ENCODE data around the gene GFPT2.

GFPT2 gene

DNA sequence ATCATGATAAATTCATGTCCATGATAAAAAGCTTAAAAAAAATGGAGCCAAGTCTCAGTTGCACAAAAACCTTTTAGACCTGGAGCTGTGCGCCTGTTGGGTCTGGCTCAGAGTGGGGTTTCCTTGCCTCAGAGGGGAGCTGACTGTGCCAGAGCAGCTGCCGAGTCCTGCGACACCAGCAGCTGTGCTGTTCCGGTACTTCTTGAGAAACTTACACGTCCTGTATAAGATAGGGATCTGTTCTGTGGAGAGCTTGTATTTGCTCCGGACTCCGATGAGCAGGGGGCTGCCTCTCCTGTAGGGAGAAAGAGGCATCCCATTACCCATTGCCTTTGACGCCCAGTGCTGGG is 28.6 kb downstream of the GFPT2 start:
- TF ChIP-seq, protein P1, sequence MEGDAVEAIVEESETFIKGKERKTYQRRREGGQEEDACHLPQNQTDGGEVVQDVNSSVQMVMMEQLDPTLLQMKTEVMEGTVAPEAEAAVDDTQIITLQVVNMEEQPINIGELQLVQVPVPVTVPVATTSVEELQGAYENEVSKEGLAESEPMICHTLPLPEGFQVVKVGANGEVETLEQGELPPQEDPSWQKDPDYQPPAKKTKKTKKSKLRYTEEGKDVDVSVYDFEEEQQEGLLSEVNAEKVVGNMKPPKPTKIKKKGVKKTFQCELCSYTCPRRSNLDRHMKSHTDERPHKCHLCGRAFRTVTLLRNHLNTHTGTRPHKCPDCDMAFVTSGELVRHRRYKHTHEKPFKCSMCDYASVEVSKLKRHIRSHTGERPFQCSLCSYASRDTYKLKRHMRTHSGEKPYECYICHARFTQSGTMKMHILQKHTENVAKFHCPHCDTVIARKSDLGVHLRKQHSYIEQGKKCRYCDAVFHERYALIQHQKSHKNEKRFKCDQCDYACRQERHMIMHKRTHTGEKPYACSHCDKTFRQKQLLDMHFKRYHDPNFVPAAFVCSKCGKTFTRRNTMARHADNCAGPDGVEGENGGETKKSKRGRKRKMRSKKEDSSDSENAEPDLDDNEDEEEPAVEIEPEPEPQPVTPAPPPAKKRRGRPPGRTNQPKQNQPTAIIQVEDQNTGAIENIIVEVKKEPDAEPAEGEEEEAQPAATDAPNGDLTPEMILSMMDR (IDR thresholded peaks at IDR 0.05; ENCODE audit: insufficient read depth, low read depth, low read length, missing control alignments) = no peak
- H3K4me3 ChIP-seq (ENCODE audit: low read length) = no peak overlapping the region
- no peak for DNase-seq (ENCODE audit: low read depth)

DNA sequence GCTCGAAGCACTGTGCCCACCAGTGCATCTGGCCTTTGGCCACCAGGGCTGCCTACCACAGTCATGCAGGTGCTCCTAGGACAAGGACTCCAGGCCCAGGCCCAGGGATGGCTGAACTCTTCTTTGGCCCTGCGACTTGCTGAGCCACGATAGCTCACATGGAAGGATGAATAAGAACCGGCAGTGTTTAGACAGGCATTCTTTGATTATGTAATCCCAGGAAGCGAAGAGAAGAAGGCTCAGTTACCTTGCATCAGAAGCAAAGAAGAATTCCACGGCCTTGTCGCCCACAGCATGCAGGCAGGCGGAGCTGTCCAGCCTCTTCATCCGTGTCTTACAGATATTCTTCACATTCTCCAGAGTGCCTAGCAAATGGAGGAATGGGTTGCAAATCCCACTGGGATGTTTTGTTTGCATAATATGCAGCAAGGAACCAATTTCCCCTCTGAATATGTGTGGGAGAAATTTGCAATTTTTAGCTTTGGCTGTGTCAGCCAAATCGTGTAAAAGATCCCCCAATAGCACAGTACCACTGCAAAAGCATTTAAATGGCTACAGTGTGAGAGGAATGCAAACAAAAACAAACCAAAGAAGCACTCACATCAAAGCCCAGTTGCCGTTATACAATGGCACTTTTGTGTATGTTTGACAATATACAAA is 29.1 kb downstream of the GFPT2 start:
- peak; percentile 67 for DNase-seq (ENCODE audit: low read depth)
- TF ChIP-seq, protein P1 (IDR thresholded peaks at IDR 0.05; ENCODE audit: insufficient read depth, low read depth, low read length, missing control alignments) = no peak
- no peak overlapping the region for H3K4me3 ChIP-seq (ENCODE audit: low read length)

DNA sequence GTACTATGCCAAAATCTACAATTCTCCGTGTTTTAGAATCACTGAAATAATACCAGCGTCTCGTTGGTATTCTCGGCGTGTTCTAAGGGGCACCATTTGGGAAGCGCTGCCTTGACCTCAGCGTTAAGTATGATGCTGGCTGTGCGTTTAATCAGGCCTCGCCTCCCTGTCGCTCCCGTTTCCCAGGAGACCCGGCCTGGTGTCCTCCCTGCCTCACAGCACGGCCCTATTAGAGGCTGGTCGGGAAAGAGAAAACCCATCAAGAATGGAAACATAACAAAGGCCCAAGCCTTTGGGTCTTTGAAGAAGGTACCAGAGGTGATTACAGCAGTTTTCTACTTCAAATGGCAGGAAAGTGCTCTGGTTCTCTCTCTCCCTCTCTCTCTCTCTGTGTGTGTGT is 30.0 kb downstream of the GFPT2 start:
- DNase-seq (ENCODE audit: low read depth) = no peak
- TF ChIP-seq, protein P1 (IDR thresholded peaks at IDR 0.05; ENCODE audit: insufficient read depth, low read depth, low read length, missing control alignments) = no peak
- no peak overlapping the region for H3K4me3 ChIP-seq (ENCODE audit: low read length)

DNA sequence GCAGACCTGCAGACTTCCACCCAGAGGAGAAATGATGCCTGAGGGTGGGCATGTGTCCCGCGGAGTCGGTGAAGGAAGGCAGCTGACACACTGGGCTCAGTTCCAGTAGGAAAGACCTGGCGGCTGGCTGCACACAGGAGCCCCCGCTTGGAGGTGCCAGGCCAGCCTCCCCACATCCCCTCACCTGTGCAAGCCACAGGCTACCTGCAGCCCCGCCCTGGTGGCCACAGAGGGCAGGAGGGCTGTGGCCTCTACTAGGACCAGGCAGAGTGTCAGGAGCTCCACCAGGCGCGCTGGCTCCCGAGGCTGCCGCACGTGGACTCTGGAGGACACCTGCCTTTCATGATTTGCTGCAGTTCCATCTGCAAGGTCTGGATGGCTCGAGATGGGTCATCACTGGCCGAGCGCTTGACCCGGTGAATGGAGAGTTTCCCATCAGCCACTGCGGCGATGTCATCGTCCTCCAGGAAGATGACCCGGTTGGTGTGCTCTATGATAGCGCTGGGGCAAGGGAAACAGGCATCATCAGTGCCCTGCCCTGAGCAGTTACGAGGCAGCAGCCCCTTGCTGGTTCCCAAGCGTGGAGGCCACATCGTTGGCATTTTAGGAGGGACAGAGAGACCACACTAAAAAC is 34.6 kb downstream of the GFPT2 start:
- TF ChIP-seq, protein P1 (IDR thresholded peaks at IDR 0.05; ENCODE audit: insufficient read depth, low read depth, low read length, missing control alignments) = no peak
- no peak overlapping the region for H3K4me3 ChIP-seq (ENCODE audit: low read length)
- no peak for DNase-seq (ENCODE audit: low read depth)

DNA sequence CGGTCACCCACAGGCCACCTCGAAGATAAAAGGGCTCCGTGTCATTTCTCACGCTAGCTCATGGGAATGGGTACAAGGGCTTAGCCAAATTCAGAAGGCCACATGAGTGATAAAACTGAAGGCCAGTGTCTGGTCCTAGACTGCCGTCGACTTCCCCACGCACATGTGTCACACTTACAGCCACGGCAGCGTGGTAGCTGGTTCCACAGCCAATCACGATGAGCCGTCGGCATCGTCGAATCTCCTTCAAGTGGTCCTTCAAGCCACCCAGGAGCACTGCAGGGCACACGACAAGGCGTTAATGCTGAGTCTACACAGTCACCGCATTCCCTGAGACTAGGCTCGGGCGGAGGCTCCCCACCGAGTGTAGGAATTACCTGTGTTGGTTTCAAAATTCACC is 36.5 kb downstream of the GFPT2 start:
- DNase-seq (ENCODE audit: low read depth) = no peak
- no peak overlapping the region for H3K4me3 ChIP-seq (ENCODE audit: low read length)
- TF ChIP-seq, protein P1 (IDR thresholded peaks at IDR 0.05; ENCODE audit: insufficient read depth, low read depth, low read length, missing control alignments) = no peak

DNA sequence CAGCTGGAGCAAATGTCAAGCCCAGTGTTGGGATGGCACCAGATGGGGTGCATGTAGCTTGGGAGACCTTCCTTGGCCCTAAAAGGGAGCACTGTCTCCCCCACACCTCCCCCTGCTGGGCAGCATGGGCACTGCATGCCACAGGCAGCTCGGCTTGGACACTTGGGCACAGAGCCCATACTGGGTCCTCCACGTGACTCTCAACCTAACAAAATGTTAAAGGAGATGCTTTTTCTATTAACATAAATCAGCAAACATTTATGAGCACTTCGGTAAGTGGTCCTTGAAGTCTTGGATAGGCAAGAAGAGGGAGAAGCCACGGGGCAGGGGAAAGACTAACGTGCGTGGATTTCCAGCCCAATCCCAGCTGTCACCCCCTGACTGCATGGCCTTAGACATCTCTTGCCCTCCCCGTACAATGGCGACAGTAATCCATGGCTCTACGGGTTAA is 37.3 kb downstream of the GFPT2 start:
- DNase-seq (ENCODE audit: low read depth) = no peak
- H3K4me3 ChIP-seq (ENCODE audit: low read length) = no peak overlapping the region
- TF ChIP-seq, protein P1 (IDR thresholded peaks at IDR 0.05; ENCODE audit: insufficient read depth, low read depth, low read length, missing control alignments) = peak; percentile 40

Measured in epithelial cell of esophagus (primary cell).